Stimulated activated CD4-positive, alpha-beta T cell treated with anti-CD3 and anti-CD28 coated beads, TNF-alpha, amount 100 ng/mL, for 1 hour (primary cell): Measurements from ENCODE around the gene CARS1.

Experiments used
- DNase-seq, 3 donors: peaks; one replicate each; pipeline ENCODE4 v3.0.0-alpha.2; 2020; ENCODE audit warnings: low read depth in 3 of 3, low spot score in 1 of 3

CARS1 gene

GRCh38 chr11:3041699-3042441 lies 15.4 kb downstream of the CARS1 start:
- no peak for DNase-seq

GRCh38 chr11:3040881-3041280 lies 16.3 kb downstream of the CARS1 start:
- no peak for DNase-seq

- no peak for DNase-seq
These were observed 19.3 kb downstream of the CARS1 start for GRCh38 chr11:3037945-3038271.

GRCh38 chr11:3037040-3037944 lies 19.9 kb downstream of the CARS1 start:
- no peak for DNase-seq

GRCh38 chr11:3036419-3036818 lies 20.8 kb downstream of the CARS1 start:
- no peak for DNase-seq

GRCh38 chr11:3035333-3035732 lies 21.9 kb downstream of the CARS1 start:
- DNase-seq = no peak

GRCh38 chr11:3030289-3031070 lies 26.7 kb downstream of the CARS1 start:
- DNase-seq = no peak

GRCh38 chr11:3028813-3029212 lies 28.4 kb downstream of the CARS1 start:
- no peak for DNase-seq

- no peak for DNase-seq
These were observed 30.4 kb downstream of the CARS1 start for GRCh38 chr11:3026803-3027202.

GRCh38 chr11:3022982-3023381 lies 34.2 kb downstream of the CARS1 start:
- DNase-seq = no peak

GRCh38 chr11:3022300-3022967 lies 34.8 kb downstream of the CARS1 start:
- no peak for DNase-seq

- peak in 1 of 3 donors; percentile 21 for DNase-seq
These were observed 36.1 kb downstream of the CARS1 start for GRCh38 chr11:3021125-3021524.

GRCh38 chr11:3020011-3020410 lies 37.2 kb downstream of the CARS1 start:
- no peak for DNase-seq

GRCh38 chr11:3018596-3018995 lies 38.6 kb downstream of the CARS1 start:
- no peak for DNase-seq

GRCh38 chr11:3016861-3017260 lies 40.4 kb downstream of the CARS1 start:
- DNase-seq = no peak

GRCh38 chr11:3015796-3016195 lies 41.4 kb downstream of the CARS1 start:
- DNase-seq = no peak

GRCh38 chr11:3014943-3015342 lies 42.3 kb downstream of the CARS1 start:
- DNase-seq = no peak

GRCh38 chr11:3014057-3014938 lies 42.9 kb downstream of the CARS1 start:
- DNase-seq = peak in 1 of 3 donors; percentile 52

- no peak for DNase-seq
These were observed 45.0 kb downstream of the CARS1 start for GRCh38 chr11:3011891-3012885.
